Measurements from ENCODE around the gene TENM4.

TENM4 gene

GRCh38 chr11:79440571-79441460 is at the start of gene TENM4:
TENM4 (minus strand) TSS chr11:79441030; CDS start chr11:79069944, 371,086 bp downstream.
- H3K9me3 ChIP-seq (ENCODE audit: control insufficient read depth, low read length), result no peaks in the 10 kb centered on the region
- H3K4me3 ChIP-seq (ENCODE audit: low read length), result no peak within 1 kb of the TSS
- H3K9ac ChIP-seq (ENCODE audit: low read length), result peak within 1 kb of the TSS; percentile 34
- no peaks in the 10 kb centered on the region for H3K36me3 ChIP-seq (ENCODE audit: control insufficient read depth, insufficient read depth, low read length)
- H3K4me1 ChIP-seq (ENCODE audit: control insufficient read depth, insufficient read depth, low read length), result peaks cover 37% of the 10 kb centered on the region
- H3K27me3 ChIP-seq (ENCODE audit: control insufficient read depth, insufficient read depth, low read length), result peaks cover 83% of the 10 kb centered on the region

- H3K4me1 ChIP-seq (ENCODE audit: control insufficient read depth, insufficient read depth, low read length), result no peaks in the 10 kb centered on the region
- no peaks in the 10 kb centered on the region for H3K9me3 ChIP-seq (ENCODE audit: control insufficient read depth, low read length)
- H3K36me3 ChIP-seq (ENCODE audit: control insufficient read depth, insufficient read depth, low read length), result no peaks in the 10 kb centered on the region
- no peaks in the 10 kb centered on the region for H3K27me3 ChIP-seq (ENCODE audit: control insufficient read depth, insufficient read depth, low read length)
- H3K4me3 ChIP-seq (ENCODE audit: low read length), result no peak overlapping the region
- no peak overlapping the region for H3K9ac ChIP-seq (ENCODE audit: low read length)
Measured at GRCh38 chr11:79488286-79488685, 47.5 kb upstream of the TENM4 start.

- H3K36me3 ChIP-seq (ENCODE audit: control insufficient read depth, insufficient read depth, low read length), result no peaks in the 10 kb centered on the region
- no peak overlapping the region for H3K4me3 ChIP-seq (ENCODE audit: low read length)
Measured at GRCh38 chr11:79487412-79487811, 46.6 kb upstream of the TENM4 start.

GRCh38 chr11:79486242-79486984 is 45.6 kb upstream of the TENM4 start:
- Histone ChIP-seq H3K4me3 (ENCODE audit: low read length) (no peak overlapping the region), H3K9ac (ENCODE audit: low read length) (no peak overlapping the region), H3K27me3 (ENCODE audit: control insufficient read depth, insufficient read depth, low read length) (no peaks in the 10 kb centered on the region), H3K36me3 (ENCODE audit: control insufficient read depth, insufficient read depth, low read length) (no peaks in the 10 kb centered on the region), H3K9me3 (ENCODE audit: control insufficient read depth, low read length) (no peaks in the 10 kb centered on the region), H3K4me1 (ENCODE audit: control insufficient read depth, insufficient read depth, low read length) (no peaks in the 10 kb centered on the region)

More at GRCh38 chr11:79487412-79487811, 46.6 kb upstream of the TENM4 start:
- H3K4me1 ChIP-seq (ENCODE audit: control insufficient read depth, insufficient read depth, low read length), result no peaks in the 10 kb centered on the region
- no peaks in the 10 kb centered on the region for H3K27me3 ChIP-seq (ENCODE audit: control insufficient read depth, insufficient read depth, low read length)
- no peaks in the 10 kb centered on the region for H3K9me3 ChIP-seq (ENCODE audit: control insufficient read depth, low read length)
- no peak overlapping the region for H3K9ac ChIP-seq (ENCODE audit: low read length)

- H3K9me3 ChIP-seq (ENCODE audit: control insufficient read depth, low read length), result no peaks in the 10 kb centered on the region
- H3K36me3 ChIP-seq (ENCODE audit: control insufficient read depth, insufficient read depth, low read length), result no peaks in the 10 kb centered on the region
- no peaks in the 10 kb centered on the region for H3K4me1 ChIP-seq (ENCODE audit: control insufficient read depth, insufficient read depth, low read length)
- H3K9ac ChIP-seq (ENCODE audit: low read length), result no peak overlapping the region
- no peaks in the 10 kb centered on the region for H3K27me3 ChIP-seq (ENCODE audit: control insufficient read depth, insufficient read depth, low read length)
- no peak overlapping the region for H3K4me3 ChIP-seq (ENCODE audit: low read length)
Measured at GRCh38 chr11:79485694-79486093, 44.9 kb upstream of the TENM4 start.

- H3K9ac ChIP-seq (ENCODE audit: low read length), result no peak overlapping the region
- no peak overlapping the region for H3K4me3 ChIP-seq (ENCODE audit: low read length)
- no peaks in the 10 kb centered on the region for H3K27me3 ChIP-seq (ENCODE audit: control insufficient read depth, insufficient read depth, low read length)
- H3K4me1 ChIP-seq (ENCODE audit: control insufficient read depth, insufficient read depth, low read length), result no peaks in the 10 kb centered on the region
- H3K9me3 ChIP-seq (ENCODE audit: control insufficient read depth, low read length), result no peaks in the 10 kb centered on the region
- no peaks in the 10 kb centered on the region for H3K36me3 ChIP-seq (ENCODE audit: control insufficient read depth, insufficient read depth, low read length)
Measured at GRCh38 chr11:79484872-79485271, 44.0 kb upstream of the TENM4 start.

GRCh38 chr11:79482800-79483199 is 42.0 kb upstream of the TENM4 start:
- Histone ChIP-seq H3K36me3 (ENCODE audit: control insufficient read depth, insufficient read depth, low read length) (no peaks in the 10 kb centered on the region), H3K9ac (ENCODE audit: low read length) (no peak overlapping the region), H3K9me3 (ENCODE audit: control insufficient read depth, low read length) (no peaks in the 10 kb centered on the region), H3K4me1 (ENCODE audit: control insufficient read depth, insufficient read depth, low read length) (no peaks in the 10 kb centered on the region), H3K4me3 (ENCODE audit: low read length) (no peak overlapping the region), H3K27me3 (ENCODE audit: control insufficient read depth, insufficient read depth, low read length) (no peaks in the 10 kb centered on the region)

GRCh38 chr11:79481795-79482194 is 41.0 kb upstream of the TENM4 start:
- H3K4me1 ChIP-seq (ENCODE audit: control insufficient read depth, insufficient read depth, low read length), result no peaks in the 10 kb centered on the region
- no peaks in the 10 kb centered on the region for H3K36me3 ChIP-seq (ENCODE audit: control insufficient read depth, insufficient read depth, low read length)
- H3K9me3 ChIP-seq (ENCODE audit: control insufficient read depth, low read length), result no peaks in the 10 kb centered on the region
- H3K27me3 ChIP-seq (ENCODE audit: control insufficient read depth, insufficient read depth, low read length), result no peaks in the 10 kb centered on the region
- H3K4me3 ChIP-seq (ENCODE audit: low read length), result no peak overlapping the region
- H3K9ac ChIP-seq (ENCODE audit: low read length), result no peak overlapping the region

GRCh38 chr11:79480864-79481263 is 40.0 kb upstream of the TENM4 start:
- Histone ChIP-seq H3K36me3 (ENCODE audit: control insufficient read depth, insufficient read depth, low read length) (no peaks in the 10 kb centered on the region), H3K9me3 (ENCODE audit: control insufficient read depth, low read length) (no peaks in the 10 kb centered on the region), H3K27me3 (ENCODE audit: control insufficient read depth, insufficient read depth, low read length) (no peaks in the 10 kb centered on the region), H3K4me3 (ENCODE audit: low read length) (no peak overlapping the region), H3K4me1 (ENCODE audit: control insufficient read depth, insufficient read depth, low read length) (no peaks in the 10 kb centered on the region), H3K9ac (ENCODE audit: low read length) (no peak overlapping the region)

GRCh38 chr11:79472819-79473529 is 32.1 kb upstream of the TENM4 start:
- H3K4me1 ChIP-seq (ENCODE audit: control insufficient read depth, insufficient read depth, low read length), result no peaks in the 10 kb centered on the region
- H3K4me3 ChIP-seq (ENCODE audit: low read length), result no peak overlapping the region
- H3K9ac ChIP-seq (ENCODE audit: low read length), result no peak overlapping the region
- no peaks in the 10 kb centered on the region for H3K27me3 ChIP-seq (ENCODE audit: control insufficient read depth, insufficient read depth, low read length)
- H3K36me3 ChIP-seq (ENCODE audit: control insufficient read depth, insufficient read depth, low read length), result no peaks in the 10 kb centered on the region
- H3K9me3 ChIP-seq (ENCODE audit: control insufficient read depth, low read length), result no peaks in the 10 kb centered on the region

GRCh38 chr11:79471071-79471844 is 30.4 kb upstream of the TENM4 start:
- no peaks in the 10 kb centered on the region for H3K27me3 ChIP-seq (ENCODE audit: control insufficient read depth, insufficient read depth, low read length)
- no peak overlapping the region for H3K4me3 ChIP-seq (ENCODE audit: low read length)
- no peaks in the 10 kb centered on the region for H3K9me3 ChIP-seq (ENCODE audit: control insufficient read depth, low read length)
- no peaks in the 10 kb centered on the region for H3K36me3 ChIP-seq (ENCODE audit: control insufficient read depth, insufficient read depth, low read length)
- no peak overlapping the region for H3K9ac ChIP-seq (ENCODE audit: low read length)
- H3K4me1 ChIP-seq (ENCODE audit: control insufficient read depth, insufficient read depth, low read length), result no peaks in the 10 kb centered on the region

Measured in mucosa of stomach (tissue), 1 donor.